GM21367 (cell line): ENCODE data around the gene INTS13.
"Not testable (repeated sequence)": the region's sequence is repeated elsewhere in the genome, so short reads cannot be mapped to it uniquely, and the experiment has no call there.

Source experiments
- ATAC-seq: cut with Tn5 transposase; IDR thresholded peaks from one replicate; pipeline ENCODE4 v1.9.1; 2021; ENCODE audit not compliant: unreplicated experiment

INTS13 gene

DNA sequence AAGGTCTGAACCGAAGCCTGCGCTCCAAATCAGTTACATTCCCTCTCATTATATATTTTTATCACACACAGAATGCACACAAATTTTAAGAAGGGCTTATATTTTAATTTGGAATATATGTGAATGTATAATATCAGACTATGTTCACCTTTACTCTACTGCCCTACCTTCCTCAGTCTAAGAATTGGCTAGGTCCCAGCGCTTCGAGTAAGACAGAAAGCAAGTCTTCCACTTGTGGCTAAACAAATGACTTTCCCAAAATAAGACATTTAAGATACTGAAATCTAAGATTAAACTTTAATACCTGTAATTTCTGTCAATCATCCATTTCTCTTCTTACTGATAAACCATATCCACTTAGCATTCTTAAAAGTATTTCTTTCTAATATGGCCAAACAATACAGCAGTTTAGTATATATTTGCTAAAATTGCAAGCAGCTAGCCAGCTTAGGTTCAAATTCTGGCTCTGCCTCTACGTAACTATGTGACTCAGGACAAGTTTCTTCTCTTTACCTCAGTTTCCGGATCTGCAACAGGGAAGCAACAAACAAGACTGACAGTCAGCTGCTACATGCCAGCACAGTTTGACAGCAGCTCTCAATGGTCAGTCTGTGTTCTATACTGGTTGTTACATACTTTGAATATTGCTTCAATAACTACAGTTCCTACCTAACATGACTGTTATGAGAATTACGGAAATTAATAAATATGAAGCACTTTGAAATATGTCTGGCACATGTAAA lies 2.0 kb downstream of the INTS13 start:
- no peak for ATAC-seq

DNA sequence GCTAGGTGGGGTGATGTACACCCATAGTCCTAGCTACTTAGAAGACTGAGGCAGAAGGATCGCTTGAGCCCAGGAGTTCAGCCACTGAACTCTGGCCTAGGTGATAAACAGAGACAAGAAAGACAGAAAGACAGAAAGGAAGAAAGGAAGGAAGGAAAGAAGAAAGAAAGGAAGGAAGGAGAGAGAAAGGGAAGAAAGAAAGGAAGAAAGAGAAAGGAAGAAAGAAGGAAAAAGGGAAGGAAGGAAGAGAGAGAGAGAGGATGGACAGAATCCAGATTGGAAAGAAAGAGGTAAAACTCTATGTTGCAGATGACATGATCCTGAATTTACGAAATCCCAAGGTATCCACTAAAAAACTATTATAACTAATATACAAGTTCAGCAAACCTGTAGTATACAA lies 8.2 kb downstream of the INTS13 start:
- ATAC-seq: no peak

DNA sequence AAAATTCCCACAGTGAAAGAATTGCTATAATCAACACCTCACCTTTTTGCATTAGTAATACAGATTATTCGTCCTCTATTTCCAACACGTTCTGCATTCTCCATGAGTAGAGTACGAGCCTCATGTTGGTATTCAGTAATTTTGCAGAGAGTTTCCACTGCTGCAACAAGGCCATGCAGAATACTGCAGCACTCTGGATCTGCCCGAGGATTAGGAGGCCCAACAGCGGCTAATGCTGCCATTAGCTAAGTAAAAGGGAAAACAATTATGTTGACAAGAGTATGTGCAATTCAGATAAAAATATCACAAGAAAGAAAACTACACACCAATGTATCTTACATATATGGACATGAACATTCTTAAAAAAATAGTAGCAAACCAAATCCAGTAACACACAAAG lies 9.1 kb downstream of the INTS13 start:
- no peak for ATAC-seq

DNA sequence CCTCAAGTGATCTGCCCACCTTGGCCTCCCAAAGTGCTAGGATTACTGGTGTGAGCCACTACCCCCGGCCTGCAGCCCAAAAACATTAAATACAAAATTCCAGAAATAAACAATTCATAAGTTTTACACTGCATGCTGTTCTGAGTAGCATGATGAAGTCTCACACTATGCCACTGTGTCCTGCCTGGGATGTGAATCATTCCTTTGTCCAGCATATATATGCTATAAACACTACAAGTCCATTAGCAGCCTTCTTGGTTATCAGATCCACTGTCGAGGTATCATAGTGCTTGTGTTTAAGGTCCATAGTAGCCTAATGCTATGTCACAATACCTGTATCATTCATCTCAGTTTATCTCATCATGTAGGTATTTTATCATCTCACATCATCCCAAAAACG lies 15.9 kb downstream of the INTS13 start:
- no peak for ATAC-seq

DNA sequence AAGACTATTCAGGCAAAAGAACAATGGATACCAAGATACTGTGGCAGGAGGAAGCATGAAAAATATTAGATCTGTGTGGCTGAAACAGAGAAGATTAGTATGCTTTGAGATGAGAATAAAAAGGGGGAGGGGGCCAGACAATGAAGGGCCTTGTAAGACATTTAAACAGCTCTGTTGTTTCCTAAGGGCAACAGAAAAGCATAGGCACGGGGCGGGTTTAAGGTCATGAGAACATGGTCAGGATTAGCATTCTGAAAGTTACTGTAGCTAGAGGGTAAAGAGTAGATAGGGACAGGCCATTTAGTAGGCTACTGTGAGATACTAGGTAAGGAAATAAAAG lies 18.6 kb downstream of the INTS13 start:
- no peak for ATAC-seq

DNA sequence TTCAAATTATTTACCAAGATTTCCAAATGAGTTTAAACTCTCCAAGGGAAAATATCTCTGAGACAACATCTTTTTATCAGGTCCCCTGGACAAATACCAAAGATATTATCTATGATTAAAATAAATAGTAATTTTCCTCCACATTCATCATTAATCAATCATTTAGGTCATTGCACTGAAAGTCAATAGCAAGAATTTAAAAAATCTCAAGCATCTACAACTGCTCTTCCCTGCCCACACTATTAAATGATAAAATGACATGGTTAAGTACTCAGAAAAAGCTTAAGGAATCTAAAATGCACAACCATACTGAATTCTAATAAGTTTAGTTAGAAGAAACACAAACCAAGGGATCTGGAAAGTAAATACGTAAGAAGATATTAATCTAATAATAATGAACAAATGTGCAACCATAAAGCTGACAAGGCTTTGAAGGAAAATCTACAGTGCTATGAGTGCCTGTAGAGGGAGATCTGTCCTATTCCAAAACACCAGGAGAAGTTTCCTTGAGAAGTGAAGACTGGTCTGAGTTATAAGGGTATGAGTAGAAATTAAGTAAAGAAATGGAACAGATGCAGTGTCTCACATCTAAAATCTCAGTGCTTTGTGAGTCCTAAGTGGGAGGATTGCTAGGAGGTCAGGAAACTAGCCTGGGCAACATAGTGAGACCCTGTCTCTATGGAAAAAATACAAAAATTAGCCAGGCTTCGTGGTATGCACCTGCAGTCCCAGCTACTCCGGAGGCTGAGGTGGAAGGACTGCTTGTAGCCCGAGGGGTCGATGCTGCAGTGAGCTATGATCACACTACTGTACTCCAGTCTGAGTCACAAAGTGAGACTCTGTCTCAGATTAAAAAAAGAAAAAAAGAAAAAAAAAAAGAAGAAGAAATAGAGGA lies 19.2 kb downstream of the INTS13 start:
- no peak for ATAC-seq

DNA sequence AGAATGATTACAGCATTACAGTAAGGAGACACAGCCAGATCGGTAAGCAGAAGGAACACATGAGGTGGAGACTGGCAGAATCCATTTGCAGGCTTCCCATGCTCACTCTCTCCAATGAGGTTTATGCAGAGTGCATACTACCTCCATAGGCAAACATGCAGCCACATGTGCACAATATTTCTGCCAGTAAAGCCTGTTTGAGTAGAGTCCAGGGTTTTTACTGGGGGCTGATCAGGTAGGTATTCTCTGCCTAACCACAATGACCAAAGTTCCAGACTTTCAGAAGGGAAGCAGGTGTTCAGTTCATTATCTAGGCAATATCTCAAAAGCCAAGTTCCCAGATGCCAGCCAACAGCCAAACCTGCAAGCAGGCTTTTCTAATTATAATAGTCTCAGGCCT lies 31.1 kb downstream of the INTS13 start:
- no peak for ATAC-seq

DNA sequence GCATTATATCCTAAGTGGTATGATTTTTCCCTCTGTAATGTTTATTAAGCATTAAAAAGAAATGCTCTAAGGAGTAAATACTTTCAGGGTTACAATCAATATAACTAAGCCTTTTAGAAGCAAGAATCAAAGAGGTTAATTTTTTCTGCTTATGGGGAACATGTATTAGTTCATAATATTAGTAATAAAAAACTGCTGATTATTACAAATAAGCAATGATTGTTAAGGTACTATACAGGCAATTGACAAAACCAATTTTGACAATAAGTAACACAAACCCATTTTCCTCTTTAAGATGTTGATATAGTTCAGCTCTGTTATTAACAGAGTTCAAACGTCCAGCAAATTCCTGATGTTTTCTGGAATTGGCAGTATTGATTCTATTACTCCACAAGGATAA lies 31.8 kb downstream of the INTS13 start:
- ATAC-seq: no peak

DNA sequence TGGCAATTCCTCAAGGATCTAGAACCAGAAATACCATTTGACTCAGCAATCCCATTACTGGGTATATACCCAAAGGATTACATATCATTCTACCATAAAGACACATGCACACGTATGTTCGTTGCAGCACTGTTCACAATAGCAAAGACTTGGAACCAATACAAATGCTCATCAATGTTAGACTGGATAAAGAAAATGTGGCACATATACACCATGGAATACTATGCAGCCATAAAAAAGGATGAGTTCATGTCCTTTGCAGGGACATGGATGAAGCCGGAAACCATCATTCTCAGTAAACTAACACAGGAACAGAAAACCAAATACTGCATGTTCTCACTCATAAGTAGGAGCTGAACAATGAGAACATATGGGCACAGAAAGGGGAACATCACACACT lies 34.4 kb downstream of the INTS13 start:
- ATAC-seq: not testable (repeated sequence)

DNA sequence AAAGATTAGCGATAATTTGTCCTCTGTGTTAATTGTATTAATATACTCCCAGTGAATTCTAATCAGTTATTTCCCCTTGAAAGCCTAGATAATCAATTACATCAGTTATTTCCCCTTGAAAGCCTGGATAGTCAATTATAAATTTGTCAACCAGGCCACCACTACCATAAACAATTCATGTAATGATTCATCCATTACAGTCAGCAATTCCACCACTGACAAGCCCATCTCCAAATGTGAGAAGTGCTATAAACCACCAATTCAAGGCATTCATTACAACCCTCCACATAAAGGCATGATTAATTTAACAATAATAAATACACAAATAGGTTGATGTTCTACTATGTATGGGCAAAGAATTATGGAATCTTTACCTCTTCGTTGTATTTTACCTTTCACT lies 40.9 kb downstream of the INTS13 start:
- no peak for ATAC-seq

DNA sequence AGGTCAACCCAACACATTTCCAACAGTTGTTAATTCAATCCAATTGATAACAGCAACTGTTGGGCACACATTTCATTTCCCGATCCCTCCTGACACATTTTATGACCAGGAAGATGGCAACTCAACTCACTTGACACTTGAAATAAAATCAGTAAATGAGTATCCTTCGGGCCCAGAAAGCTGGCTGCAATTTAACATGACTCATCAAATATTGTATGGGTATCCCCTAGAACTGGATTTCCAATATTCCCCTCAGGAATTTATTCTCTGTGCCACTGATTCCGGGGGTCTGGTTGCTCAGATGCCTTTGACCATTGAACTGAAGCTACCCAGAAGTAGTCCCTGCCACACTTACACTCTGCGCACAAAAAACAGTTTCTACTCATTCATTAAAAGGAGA lies 42.1 kb downstream of the INTS13 start:
- no peak for ATAC-seq

DNA sequence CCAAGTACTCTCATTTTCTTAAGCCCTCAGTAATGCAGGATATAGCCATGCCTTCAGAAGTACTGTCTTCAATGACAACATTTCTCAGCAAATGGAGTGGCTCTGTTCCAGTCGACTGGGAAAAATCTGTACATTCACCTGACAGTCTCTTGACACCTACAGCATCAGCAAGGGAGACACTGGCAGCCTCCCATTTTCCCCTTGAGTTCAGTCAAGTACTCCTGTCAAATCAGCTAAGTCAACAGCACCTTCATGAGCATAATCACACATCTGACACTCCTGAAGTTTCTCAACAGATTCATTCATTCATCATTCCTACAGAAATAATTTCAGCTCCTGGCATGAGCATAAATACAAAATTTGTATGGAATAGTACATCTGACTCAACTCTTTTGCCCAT lies 46.1 kb downstream of the INTS13 start:
- no peak for ATAC-seq

DNA sequence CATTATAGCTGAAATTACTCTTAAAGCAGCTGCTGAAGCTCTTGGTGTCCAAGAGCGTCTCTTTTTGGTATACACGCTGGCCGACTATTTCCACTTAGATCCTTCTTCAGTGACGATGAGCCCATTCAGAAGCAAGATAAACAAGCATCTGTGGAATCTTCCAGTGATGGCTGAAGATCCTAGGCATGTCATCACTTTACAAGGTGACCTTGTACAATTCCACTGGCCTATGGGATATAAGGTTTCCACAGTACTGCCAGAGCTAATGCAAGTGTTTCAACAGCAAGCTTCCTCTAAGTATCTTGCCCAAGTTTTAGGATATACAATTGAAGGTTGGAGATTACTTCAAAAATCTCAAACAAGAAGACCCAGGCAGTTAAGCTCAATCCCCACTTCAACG lies 47.0 kb downstream of the INTS13 start:
- no peak for ATAC-seq

DNA sequence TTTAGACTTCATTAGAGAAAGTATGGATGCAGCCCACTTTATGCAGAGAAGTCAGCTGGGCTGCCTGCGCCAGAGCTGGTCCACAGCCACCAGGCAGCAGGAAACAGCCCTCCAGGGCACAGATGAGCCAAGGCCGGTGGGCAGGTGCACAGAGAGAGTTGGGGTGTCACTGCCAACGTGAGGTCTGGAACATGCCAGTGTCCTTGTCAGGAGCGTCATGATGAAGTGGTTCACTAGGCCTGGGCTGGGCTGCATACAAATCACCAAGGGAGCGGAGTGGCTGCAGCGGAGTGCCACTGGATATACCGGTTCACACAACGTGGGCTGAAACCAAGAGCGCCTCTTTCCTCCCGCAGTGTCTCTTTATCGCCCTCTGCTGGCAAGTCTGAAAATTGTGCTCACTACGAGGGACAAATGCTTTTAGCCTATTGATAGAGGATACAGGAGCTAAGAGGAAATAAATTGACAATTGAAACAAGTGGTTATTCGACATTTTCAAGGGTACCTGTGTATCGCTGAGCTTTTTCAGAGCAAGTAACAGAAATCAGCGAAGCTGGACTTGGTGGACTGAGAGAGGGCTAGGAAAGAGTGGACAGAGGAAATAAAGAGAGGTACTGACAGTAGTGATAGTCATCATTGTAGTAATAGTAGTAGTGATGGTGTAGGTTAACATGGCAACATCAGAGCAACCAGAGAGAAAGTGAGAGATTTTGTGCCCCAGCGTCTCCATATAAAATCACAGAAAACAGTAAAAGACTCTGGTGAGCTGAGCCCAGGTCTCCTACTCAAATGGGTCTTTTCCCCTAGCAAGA lies 52.8 kb downstream of the INTS13 start:
- peak; percentile 75 for ATAC-seq

DNA sequence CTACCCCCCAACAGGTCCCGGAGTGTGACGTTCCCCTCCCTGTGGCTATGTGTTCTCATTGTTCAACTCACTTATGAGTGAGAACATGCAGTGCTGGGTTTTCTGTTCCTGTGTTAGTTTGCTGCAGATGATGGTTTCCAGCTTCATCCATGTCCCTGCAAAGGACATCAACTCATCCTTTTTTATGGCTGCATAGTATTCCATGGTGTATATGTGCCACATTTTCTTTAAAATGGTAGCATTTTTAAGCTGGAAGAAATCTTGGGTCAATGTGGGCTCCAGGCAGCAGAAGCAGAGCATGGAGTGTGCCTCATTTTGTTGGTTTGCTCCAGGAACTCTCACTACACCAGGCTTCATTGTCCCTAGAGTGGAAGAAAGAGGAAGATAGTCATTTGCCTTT lies 57.2 kb downstream of the INTS13 start:
- no peak for ATAC-seq

DNA sequence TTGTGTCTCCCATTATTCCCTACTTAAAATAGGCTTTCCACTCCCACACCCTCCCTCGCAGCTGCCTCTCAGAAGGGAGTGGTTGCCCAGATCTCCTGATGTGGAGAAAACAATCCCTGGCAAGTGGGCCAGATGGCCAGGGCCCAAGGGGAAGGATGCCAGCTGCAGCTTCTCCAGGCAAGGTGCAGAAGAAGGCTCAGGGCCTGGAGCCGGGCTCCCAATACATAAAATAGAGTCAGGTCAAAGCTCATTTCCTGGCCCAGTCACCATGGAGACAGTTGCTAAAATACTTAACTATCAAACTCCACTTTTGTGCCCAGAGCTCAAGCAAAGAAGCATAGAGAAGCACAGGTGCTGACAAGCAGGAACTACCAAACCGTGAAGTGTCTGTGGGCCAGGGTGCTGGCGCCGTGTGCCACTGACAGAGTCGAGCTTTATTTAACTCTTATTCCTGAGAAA lies 59.1 kb downstream of the INTS13 start:
- ATAC-seq: no peak

DNA sequence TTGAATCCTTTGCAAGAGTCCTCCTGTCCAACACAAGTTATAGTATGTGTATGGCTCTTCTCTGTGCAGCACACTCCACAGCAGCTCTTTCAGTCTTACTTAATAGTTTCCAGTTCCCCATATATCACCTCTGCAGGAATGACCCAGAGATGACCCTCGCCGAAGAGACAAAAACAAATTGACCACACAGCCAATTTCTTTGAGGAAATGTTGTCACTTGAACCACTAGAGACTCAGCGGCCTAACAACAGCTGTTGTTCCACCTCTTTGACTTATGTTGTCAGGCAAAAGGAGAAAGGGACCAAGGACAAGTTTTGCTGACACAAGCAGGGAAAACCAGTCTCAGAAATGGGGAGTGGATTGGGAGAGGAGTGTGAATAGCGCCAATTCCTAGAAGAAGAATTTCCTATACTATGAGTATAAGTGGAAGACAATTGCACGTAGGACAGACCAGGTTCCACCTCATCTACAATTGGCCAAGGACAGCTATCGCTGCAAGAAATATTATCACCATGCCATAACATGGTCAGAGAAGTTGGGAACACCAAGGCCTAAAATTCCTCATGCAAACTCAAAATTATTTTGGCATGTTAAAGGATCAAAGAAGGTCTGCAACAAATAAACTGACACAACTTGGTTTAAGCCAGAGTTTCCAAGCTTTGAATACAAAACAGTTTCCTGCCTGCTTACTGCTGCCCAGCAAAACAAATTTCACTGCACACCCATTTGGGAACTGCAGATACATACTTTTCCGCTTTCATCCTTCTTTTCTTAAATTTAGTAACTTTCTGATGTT lies 63.1 kb downstream of the INTS13 start:
- no peak for ATAC-seq

DNA sequence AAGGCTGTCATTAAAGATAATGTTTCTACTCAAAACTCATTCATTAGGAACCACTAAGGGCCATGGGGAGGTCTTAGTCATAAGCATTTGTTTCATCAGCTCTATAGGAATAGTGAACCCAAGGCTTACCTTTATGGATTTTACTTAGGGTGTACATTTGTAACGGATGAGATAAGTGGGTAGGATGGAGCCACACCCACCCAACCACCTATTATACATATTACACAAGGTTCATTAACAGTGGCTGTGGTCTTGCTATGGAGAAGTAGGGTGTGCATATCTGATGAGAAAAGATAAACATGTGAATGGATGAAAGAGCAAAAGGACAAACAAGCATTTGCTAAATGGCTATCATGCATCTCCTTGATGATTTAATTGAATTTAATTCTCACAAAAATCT lies 65.2 kb downstream of the INTS13 start:
- no peak for ATAC-seq

DNA sequence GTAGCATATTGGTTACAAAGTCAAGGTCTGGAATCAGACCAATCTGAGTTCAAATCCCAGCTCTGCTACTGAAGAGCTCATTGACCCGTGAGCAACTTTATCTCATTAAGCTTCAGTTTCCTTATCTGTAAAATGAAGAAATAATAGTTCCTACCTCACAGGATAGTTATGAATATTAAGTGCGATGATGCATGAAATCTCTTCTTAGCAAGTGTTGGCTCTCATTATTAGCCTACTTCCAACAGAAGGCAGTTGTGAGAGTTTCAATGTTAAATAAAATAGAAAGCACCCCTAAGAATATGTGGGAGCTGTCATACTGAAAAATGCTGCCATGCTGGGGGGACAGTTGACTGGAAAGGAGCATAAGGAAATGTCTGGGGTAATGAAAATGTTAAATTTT lies 65.8 kb downstream of the INTS13 start:
- ATAC-seq: no peak

DNA sequence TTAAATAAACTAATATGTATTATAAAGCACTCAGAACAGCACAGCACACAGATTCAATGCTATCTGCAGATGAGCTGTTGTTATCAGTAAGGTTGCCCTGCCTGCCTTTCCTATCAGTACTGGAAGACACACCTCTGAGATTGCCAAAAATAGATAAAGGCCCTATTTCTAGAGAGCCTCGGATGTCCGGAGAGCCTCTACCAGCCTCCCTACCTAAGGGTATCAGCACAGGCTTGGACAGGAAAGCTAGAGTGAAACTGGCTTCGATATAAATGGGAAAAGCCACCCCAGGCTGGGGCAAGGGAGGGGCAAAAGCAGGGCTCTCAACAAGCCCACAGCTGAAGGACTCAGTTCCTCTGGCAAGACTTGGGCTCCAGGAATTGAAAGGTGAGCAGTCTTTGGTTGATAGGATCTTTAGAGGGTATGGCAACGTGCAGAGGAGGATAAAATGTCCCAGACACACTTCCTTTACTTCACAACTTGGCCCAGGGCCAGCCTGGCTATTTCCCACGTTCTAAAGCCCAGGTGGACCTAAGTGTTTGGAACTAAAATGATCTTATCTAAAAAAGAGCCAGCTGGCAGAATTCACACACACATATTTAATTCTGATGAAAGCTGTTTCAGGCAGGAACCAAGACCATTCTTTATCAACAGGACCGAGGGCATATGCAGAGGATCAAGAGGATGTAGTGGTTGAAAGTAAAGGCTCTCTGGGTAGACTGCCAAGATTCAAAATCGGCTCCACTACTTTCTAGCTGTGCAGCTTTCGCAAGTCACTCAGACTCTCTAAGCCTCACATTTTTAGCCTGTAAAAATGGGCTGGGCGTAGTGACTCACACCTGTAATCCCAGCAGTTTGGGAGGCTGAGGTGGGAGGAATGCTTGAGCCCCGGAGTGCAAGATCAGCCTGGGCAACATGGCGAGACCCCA lies 67.0 kb downstream of the INTS13 start:
- ATAC-seq: no peak
